ENCODE data around the gene MCAM.
A peak's percentile ranks its signal among the peaks of the same experiment; 100 is the strongest.

Gene MCAM, protein sequence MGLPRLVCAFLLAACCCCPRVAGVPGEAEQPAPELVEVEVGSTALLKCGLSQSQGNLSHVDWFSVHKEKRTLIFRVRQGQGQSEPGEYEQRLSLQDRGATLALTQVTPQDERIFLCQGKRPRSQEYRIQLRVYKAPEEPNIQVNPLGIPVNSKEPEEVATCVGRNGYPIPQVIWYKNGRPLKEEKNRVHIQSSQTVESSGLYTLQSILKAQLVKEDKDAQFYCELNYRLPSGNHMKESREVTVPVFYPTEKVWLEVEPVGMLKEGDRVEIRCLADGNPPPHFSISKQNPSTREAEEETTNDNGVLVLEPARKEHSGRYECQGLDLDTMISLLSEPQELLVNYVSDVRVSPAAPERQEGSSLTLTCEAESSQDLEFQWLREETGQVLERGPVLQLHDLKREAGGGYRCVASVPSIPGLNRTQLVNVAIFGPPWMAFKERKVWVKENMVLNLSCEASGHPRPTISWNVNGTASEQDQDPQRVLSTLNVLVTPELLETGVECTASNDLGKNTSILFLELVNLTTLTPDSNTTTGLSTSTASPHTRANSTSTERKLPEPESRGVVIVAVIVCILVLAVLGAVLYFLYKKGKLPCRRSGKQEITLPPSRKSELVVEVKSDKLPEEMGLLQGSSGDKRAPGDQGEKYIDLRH

DNA sequence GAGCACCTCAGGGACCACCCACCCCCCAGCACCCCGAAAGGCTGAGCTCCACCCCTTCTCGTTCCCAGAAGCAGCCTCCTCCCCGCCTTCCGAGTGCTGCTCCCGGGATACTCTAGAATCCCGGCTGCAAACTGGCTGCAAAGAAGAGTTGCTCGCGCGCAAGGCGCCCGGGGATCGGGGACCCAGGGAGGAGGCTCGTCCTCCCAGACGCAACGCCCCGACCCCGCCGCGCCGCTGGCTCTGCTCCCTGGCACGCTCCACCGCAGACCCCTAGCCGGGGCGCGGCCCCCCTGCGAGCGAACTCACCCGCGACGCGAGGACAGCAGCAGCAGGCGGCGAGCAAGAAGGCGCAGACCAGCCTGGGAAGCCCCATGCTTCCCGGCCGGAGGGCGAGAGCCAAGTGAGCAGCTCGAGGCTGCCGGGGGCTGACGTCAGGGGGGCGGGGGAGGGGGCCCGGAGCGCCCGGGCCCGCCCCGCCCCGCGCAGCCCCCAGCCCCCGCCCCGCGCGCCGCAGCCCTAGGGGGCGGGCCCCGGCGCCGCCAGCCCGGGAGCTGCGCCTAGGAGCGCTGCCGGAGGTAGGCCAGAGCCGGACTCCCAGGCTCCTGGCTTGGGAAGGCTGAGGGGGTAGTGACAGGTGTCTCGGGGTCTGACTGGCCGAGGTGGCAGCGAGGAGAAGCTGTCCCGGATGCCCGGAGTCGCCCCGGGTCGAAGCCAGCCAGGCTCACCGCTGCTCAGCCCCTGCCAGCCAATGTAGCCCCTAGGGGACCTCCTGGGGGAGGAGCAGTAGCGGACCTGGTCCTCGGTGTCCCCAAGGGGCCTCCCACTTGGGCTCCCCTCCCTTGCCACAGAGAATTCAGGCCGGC is at the start of gene MCAM:
TSS of gene MCAM (minus strand) at position 402 of the 863 bp plus-strand sequence. CDS start at position 373, 29 bp downstream.
- DNase-seq (ENCODE audit: low spot score): peak; percentile 55

DNA sequence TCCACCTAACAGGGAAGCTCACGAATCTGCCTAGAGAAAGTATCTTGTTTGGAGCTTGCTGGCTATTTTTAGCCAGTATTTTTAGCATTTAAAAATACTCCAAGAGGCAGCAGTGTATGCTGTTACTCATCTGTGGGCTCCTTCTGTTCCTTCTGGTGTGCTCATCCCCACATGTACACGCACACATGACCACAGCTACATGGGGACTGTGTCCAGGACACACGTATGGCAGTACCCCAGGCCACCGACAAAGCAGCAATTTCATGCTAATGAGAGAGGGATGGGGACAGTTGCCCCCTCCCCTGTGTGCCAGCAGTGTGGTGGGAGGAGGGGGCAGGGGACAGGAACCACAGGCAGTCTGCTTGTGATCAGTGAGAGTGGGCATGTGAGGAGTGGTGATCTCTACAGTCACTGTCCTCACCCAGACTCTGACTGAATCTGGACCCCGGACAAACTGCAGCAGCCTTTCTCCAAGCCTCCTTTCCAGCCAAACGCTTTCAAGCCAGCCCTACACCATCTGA is 48.2 kb upstream of the MCAM start:
- DNase-seq (ENCODE audit: low spot score): peak; percentile 49

DNA sequence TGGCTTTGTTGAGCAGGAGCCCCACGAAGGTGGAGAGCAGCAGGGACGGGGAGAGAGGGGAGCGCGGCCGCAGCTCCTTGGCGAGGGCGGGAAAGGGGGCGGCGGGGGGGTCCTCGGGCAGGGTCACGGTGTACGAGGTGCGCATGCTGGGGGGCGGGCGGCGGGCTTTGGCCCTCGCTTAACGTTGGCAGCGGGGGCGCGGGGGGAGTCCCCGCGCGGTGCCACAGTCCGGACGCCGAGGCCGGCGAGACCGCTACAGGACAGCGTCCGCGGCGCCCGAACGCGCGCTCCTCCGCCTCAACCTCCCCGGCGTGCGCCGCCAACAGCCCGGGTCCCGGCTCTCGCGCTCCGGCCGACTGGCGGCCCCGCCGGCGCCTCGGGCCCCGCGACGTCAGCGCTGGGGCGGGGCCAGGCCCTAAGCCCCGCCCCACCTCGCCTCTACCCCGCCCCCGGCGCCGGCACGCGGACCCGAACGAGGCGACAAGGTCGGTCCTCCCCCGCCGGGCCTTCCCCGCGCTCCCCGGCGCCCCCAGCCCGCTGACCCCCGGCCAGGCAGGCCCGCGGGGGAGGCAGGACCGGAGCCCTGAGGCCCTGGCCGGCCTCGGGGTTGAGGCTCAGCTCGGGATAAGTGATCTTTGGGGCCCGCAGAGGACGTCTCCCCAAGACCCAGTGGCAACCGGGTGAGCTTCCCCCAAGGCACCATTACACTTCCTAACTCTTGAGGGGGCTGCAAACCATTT is 47.1 kb upstream of the MCAM start:
- DNase-seq (ENCODE audit: low spot score): peak; percentile 94

DNA sequence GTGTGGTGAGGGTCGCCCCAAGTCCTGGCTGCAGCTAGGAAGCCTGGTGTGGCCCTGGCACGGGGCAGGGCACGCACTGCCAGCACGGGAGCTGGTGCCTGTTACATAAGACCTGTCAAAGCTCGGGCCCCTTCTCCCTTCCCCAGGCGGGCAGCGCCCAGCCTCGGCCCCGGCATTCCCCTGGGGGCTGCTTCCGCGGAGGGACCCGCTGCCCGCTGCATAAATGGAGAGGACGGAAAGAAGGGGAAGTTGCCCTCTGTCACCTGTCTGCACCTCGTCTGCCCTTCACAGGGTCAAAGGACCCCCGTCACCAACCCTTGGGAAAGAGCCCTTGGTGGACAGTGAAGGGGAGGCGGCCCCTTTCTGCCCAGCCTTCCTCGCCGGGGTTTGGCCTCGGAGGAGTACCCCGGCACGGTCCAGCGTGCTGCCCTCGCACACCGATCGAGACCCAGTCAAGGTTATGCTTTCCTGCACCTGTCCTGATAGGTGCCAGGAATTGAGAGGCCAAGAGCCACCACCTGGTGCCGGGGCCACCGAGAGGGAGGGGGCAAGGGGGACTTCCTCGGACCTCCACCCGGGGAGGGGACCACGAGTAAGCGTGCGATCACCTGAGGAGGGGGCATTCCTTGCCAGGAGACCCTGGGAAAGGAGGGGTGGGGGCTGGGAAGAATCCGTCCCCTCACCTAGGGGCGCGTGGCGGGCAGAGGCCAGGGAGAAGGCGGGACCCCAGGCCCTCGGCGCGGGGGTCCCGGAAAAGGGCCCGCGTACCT is 46.3 kb upstream of the MCAM start:
- DNase-seq (ENCODE audit: low spot score): no peak

DNA sequence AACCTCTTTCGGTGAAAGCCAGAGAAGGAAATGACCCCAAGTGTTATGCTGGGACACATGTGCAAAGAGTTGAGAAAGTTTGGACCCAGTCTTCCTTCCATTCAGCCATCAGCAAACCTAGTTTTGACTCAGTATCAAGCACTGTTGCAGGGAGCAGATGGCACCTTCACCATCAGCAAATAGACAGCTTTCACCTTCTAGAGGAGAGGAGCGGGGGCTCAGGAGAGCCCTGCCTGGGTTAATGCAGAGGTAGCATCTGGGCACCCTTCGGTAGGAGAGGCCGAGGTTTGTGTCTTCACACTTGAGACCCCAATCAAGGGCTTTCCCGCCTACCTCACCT is 45.8 kb upstream of the MCAM start:
- no peak for DNase-seq (ENCODE audit: low spot score)

DNA sequence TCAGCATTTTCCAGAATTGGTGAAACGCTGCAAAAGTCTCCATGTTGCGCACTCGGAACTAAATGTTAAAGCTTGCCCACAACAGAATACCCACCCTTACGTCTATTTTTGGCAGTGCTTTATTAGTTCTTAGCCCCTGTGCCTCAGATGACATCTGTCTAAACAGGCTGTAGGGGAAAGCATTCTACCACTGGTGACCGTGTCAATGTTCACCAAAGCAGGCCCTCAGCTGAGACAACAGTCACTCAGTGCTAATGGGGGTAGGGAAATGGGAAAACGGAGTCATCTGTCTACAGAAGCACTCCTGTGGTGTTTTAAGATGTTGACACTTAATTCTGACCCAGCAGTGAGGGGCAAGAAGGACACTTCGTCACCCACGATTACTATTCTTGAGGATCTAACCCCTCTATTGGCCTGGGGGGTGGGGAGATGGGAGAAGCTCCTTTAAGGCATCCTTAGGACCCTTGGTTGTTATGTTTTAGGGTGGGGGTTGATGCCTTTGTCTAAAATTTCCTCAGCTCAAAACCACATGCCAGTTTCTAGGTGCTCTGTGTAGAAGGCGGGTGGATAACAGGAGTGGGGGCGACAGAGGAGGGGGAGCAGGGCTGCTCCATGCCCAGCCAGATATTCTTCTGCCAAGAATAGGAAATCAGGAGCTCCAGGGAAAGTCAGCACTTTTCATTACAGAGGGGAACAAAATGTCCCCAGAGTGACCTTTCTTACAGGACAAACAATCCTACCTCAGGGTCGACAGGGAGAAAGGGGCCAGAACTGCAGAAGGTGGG is 45.2 kb upstream of the MCAM start:
- DNase-seq (ENCODE audit: low spot score): no peak

DNA sequence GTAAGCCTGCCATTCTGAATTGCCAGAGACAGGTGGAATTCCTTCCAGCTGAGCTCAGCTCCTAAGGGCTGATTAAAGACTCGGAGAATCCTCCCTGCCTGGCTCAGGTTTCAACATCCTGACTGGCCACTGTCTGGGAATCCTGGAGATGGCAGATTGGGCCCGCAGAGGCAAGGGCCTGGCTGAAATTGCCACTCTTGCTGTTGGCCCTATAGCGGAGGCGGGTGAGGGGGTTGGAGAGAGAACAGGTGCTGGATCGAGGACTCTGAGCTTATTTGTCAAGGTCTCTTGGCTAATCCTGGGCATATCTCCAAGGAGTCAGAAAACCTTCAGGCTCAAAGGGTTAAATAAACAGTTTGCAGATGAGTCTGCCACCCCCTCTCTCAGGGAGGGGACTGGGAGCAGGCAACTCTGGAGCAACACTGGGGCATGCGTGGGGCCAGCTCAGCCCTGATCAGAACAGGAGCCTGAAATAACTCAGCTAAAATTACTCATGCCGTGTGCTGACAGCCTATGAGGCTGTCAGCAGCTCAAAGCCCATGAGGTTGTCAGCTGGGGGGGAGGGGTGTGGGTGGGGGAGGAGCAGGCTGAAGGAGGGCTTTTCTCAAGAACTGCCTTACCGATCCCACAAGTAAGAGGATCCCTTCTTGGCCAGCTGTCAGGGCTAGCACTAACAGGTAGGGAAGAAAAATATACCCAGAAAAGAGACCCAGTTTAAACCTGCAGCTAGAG is 44.3 kb upstream of the MCAM start:
- DNase-seq (ENCODE audit: low spot score): peak; percentile 80

DNA sequence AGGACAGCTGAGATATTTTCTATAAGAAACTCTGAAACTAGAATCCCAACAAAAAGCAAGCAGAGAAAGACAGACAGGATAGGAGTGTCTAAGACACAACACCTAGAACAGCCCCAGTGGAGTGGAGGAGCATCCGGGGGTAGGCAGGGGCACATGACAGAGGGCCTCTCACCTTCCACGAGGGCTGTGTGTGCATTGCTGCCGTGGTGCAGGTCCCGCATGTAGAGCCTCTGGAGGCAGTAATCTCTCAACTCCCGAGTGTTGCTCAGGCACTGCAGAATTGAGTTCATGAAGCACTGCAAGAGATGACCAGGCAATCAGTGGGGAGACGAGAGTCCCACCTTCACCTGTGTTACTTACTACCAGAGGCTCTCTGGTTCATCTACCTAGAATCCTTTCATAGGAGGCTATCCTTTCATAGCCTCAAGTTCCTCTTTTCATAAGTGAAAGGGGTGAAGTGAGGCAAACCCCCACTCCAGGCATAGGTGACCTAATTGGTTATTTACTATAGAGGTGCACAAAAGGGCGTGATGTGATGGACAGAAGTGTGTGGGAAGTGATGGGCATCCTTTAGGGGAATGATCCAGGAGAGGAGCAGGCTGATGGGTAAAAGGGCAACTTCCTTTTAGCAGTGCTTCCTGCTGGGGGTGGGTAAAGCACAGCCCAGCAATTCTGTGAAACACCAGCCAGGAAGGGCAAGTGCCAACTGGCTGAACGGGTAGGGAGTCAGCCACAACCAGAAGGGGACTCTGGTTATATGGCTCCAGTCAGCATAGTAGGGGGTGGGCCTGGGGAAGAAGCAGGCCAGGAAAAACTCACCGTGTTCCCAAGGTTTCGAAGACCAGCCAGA is 42.7 kb upstream of the MCAM start:
- DNase-seq (ENCODE audit: low spot score): no peak

DNA sequence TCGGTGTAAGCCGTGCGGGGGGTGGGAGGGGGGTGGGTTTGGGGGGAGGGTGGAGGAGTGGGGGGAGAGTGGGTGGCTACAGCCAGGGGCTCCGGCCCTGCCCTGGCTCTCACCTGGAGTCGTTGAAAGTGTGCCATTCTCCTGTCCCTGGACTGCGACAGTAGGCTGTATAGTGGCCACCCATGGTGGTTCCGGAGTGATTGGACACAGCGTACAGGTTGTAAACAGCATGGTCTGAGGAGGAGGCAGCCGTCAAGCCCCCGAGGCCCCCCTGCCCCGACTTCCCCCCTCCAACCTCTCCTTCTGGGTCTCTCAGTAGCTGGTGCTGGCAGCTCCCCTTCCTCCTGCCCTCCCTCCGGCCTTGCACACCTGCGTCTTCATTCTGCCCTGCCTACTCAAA is 40.1 kb upstream of the MCAM start:
- DNase-seq (ENCODE audit: low spot score): no peak

DNA sequence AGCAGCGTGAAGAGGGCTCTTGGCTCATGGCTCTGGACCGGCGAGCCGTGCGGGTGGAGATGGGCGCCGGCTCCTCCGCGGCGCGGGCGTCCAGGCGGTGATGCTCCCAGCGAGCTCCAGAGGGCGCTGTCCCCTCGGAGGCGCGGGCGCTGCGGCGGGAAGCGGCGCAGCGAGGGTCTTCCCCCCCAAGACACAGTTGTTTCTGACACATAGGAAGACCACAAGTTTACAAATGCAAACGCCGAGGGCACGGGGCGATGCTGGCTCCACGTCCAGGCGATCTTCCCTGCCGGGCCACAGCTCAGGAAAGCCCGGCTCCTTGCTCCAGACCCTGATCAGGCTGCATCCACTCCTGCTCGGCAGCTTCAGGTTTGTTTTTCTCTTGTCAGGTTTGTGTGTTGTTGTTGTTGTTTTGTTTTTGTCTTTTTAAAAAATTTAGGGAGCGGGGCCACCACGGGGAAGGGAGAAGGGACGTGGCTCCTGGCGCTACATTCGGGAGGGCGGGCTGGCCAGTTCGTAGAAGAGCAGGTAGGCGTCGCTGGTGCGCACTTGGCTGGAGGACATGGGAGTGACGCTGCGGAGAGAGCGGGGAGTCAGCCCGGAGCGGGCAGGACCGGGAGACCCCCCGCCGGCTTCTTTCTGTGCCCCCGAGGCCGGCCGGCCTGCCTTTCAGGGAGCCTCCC is 39.6 kb upstream of the MCAM start:
- peak; percentile 93 for DNase-seq (ENCODE audit: low spot score)

DNA sequence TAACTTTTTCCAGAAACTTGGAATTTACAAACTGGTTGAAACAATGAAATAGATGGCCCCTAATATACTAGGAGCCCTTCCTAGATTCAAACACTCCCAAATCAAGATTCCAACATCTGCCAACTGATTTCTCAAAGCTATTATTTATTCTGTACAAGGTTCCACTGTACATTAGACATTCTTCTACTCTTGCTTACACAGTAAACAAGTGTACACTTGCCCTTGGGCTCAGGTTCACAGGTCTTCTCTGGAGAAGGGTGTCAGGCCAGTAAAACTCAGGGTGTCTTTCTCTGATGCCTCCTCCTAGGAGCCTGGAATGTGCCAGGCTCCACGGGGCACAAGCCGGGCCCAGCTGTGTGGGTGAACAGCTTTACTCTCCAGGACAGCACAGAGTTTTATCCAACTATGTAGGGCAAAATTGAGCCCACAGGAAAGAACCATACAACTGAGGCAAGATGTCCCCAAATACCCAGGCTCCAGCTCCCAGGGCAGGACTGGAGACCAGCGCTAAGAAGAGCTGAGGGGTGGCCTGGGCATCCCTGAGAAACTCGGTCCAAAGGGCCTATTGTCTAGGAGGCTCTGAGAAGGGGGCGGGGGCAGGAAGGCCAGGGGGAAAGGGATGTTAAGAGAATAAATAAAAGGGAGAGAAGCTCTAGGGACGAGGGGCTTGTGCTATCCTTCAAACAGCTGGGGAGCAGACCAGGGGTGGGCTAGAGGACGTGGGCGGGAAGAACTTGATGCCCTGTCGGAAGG is 38.3 kb upstream of the MCAM start:
- no peak for DNase-seq (ENCODE audit: low spot score)

DNA sequence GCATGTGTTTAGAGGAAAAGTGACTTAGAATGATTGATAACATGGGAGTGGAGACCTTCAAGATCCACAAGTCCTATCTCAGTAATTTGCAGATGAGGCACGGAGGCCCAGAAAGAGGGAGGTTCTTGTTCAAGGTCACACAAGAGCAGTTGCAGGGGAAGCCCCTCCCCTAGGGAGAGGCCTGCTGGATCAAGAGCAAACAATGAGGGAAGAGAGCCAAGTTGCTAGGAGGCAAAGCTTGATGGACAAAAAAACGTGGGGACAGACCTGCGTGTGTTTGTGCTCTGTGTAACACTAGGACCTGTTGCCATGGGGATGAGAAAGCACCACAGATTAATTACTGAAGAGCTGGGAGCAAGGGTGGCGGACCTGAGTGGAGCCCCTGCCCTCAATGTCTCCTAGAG is 35.9 kb upstream of the MCAM start:
- DNase-seq (ENCODE audit: low spot score): no peak

DNA sequence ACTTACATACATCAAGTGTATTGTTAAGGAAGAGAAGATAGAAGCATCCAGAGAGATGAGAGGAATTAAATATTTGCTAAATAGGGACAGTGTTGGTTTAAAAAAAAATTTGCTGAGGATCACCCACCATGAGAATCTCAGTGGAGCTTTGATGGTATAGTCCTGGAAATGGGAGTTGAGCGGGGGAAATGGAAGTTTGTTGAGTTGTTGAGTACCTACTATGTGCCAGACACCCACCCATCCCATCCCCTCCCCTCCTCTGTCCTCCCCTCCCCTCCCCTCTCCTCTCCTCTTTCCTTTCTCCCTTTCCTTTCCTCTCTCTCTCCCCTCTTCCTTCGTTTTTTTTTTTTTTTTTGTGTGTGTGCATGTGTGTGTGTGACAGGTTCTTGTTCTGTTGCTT is 34.3 kb upstream of the MCAM start:
- DNase-seq (ENCODE audit: low spot score): no peak

DNA sequence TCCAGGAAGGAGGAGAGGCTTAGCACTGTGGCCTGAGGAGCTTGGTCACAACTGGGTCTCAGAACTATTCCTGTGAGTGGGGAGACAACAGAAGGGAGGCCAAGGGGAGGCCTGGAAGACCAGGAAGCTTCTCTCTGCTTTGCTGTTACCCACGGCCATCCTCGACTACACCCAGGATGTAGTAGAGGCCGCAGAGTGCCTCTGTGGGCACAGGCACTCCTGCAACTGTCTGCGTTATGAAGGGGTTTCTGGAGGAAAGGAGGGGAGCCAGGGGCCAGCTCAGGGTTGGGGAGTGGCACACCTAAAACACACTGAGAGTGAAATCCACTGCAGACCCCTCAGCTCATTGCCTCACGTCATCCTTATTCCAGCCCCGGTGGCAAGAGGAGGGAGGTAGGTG is 33.4 kb upstream of the MCAM start:
- DNase-seq (ENCODE audit: low spot score): no peak

DNA sequence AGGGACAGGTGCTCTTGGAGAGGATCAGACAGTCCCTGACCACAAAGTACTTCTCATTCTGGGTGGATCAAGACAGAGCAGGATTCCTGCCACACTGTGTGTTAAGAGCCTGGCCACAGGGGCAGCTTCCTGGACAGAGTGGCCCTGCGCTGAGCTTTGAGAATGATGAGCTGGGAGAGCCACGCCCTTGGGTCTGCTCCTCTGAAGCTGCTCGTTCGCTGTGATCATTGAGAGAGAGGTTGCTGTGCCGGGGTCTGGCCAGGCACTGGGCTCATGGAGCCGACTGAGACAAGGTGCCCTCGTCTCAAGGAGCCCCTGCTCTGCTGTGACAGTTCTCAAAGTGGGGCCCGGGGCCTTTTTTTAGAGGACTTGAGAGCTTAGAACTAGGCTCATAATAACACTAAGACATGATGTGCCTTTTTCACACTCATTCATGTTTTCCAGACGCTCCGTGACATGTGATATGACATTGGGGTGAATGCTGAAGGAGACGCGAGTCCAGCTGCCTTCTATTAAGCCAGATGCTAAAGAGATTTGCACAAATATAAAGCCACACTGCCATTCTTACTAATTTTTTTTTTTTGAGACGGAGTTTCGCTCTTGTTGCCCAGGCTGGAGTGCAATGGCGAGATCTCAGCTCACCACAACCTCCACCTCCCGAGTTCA is 31.1 kb upstream of the MCAM start:
- no peak for DNase-seq (ENCODE audit: low spot score)

DNA sequence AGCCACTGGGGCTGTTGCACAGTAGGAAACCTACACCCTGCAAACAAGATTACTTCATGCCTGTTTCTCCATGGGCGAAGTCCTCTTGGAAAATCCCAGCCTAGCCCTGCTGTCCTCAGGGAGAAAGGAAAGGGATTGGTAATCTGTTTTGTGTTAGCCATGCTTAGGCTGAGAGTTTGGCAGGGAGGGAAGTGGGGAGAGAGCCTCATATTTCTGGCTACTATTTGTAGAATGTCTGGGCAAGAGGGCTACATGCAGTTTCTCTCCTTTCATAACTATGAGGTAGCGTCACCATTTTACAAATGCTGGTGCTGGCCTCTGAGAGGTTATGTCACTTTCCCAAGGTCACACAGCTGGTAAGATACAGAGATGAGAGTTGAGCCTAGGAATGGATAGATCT is 30.3 kb upstream of the MCAM start:
- peak; percentile 82 for DNase-seq (ENCODE audit: low spot score)

DNA sequence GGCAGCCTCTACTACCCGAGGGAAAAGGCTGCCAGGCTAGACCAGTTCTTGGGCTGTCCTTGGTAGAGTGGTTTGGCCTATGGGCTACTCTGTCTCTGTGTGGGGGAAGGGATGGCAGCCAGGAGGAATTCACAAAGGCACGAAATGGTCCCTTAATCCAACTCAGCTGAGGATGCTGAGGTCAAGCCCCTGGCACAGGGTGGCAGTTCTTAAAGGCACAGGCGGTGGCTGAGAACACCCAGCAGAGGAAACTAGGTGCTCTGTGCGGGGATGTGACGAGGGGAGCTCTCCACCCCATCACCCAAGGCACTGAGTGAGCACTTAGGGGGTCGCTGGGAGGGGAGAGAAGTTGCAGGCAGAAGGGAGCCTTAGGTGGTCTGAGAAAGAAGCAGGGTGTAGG is 29.7 kb upstream of the MCAM start, which contains the start of gene MFRP:
TSS of gene MFRP (minus strand) at position 101 of the 400 bp plus-strand sequence. CDS start 192 bp downstream, outside the sequence.
- DNase-seq (ENCODE audit: low spot score): no peak
